ENCODE results near the gene TMUB1.

DNA sequence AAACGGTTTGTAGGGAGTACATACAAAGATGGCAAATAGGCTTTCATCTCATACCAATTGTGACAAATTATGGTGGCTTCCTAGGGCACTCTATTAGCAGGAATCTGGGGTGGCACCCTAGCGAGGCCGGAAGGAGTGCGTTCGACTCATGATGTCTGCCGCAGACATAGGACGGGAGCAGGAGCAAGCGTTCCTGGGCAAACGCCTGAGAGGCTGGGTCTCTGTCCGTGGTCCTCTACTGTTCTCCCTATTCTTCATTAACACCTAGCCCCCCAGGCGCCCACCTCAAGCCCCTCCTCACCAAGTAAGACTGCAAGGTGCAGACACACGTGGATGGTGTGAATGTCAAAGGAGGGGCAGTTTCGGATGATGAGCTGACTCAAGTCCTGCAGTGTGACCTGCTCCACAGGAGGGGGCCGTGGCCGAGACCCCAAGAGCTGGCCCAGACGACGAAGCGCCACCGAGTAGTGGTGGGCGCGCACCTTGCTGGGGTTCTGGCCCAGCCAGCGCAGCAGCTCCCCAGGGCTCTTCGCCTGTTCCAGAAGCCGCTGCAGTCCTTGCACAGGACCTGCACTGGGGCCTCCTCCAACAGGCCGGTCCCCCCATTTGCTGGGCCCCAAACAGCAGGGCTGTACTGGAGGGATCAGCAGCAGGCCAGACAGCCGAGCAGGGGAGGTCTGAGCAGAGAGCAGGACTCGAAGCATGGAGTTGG is 3.9 kb downstream of the TMUB1 start:
- no peak for TF ChIP-seq CTCF (IDR thresholded peaks at IDR 0.05; ENCODE audit: poor library complexity)
- no peak for TF ChIP-seq EZH2 (IDR thresholded peaks at IDR 0.05; ENCODE audit: borderline replicate concordance)
- TF ChIP-seq EZH2phosphoT487 (IDR thresholded peaks at IDR 0.05; ENCODE audit: low read depth, severe bottlenecking, unreplicated experiment) = no peak

Data from hepatocyte (in vitro differentiated cells).